ENCODE results near the gene GPR158.

DNA sequence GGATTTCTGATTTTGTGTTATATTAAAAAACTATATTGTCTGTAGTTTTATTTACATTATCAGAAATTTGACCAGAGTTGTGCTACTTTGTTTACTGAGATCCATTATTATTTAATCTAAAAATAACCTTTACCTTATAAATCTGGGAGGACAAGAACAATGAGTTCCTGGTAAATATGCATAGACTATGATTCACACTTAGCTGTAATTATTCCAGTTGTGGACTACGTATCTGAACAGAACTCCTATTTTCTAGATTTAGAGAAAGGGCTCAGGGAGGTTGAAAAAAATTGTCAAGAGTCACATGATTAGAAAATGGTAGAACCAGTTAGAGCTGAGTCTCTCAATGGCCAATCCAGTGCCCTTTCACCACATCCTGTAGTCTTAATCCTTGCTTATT lies 4.2 kb upstream of the GPR158 start:
- TF ChIP-seq, protein P1, sequence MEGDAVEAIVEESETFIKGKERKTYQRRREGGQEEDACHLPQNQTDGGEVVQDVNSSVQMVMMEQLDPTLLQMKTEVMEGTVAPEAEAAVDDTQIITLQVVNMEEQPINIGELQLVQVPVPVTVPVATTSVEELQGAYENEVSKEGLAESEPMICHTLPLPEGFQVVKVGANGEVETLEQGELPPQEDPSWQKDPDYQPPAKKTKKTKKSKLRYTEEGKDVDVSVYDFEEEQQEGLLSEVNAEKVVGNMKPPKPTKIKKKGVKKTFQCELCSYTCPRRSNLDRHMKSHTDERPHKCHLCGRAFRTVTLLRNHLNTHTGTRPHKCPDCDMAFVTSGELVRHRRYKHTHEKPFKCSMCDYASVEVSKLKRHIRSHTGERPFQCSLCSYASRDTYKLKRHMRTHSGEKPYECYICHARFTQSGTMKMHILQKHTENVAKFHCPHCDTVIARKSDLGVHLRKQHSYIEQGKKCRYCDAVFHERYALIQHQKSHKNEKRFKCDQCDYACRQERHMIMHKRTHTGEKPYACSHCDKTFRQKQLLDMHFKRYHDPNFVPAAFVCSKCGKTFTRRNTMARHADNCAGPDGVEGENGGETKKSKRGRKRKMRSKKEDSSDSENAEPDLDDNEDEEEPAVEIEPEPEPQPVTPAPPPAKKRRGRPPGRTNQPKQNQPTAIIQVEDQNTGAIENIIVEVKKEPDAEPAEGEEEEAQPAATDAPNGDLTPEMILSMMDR (IDR thresholded peaks at IDR 0.05; ENCODE audit: insufficient read depth, low read length), result no peak
- TF ChIP-seq POLR2AphosphoS5 (IDR thresholded peaks at IDR 0.05; ENCODE audit: low read depth), result no peak

All from HL-60 (cell line).